Breast epithelium (tissue), 3 donors: ENCODE results near the gene TANGO6.

Experiments
- POLR2A ChIP-seq: fragments of 450-650 bp; IDR thresholded peaks from one replicate; pipeline ENCODE4 v1.6.1; 2016; ENCODE audit warnings: antibody characterized with exemption, mild to moderate bottlenecking, moderate library complexity
- POLR2AphosphoS5 ChIP-seq, 3 donors: sonication (generic); formaldehyde crosslinking; IDR thresholded peaks; one replicate each; pipeline ENCODE4 v1.6.1; 2017; ENCODE audit warnings: antibody characterized with exemption in 3 of 3
- TF ChIP-seq, protein P1 (sequence below), 3 donors: fragments of 450-650 bp; IDR thresholded peaks; one replicate each; pipeline ENCODE4 v1.5.1; 2016 to 2017; ENCODE audit warnings: antibody characterized with exemption in 3 of 3, mild to moderate bottlenecking in 3 of 3, moderate library complexity in 3 of 3

DNA sequence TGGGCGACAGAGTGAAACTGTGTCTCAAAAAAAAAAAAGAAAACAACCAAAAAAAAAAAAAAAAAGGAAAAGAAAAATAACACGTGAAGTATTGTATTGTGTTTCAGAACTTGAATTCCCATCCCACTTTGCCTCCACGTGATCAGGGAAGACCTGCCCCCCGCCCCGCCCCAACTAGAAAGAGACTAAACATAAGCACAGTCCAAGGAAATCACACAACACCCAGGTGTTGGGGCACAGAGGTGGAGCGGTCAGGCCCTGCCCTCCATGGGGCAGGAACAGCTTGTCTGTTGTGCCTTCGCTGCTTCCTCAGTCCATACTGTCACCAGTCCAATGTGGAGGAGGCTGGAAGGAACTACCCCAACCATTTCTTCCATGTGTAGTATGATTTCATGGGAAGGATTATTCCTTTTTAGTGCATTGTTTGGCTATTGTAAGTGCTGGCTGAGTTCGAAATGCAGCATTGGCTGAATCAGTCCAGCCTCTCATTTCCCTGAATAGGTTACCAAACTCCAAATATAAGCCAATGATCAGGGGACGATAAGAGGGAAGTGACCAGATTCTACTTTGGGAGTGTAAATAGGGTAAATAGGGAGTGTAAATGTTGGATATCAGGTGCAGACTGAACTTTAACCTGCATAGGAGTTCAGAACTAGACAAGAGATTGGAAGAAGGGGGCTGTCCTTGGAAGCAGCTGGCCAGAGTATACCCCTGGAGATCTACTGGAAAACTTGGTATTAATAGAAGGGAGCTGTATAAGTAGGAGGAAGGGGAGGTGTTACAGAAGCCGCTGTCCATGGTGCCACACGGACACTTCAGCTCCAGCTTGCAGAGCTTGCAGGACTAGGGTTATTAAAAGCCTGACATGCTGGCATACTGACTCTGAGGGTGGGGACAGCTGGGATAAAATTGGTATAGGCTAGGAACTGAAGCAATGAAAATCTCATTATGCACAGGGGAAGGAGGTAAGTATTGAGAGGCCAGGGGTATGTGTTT lies 50.7 kb downstream of the TANGO6 start:
- TF ChIP-seq, protein P1, sequence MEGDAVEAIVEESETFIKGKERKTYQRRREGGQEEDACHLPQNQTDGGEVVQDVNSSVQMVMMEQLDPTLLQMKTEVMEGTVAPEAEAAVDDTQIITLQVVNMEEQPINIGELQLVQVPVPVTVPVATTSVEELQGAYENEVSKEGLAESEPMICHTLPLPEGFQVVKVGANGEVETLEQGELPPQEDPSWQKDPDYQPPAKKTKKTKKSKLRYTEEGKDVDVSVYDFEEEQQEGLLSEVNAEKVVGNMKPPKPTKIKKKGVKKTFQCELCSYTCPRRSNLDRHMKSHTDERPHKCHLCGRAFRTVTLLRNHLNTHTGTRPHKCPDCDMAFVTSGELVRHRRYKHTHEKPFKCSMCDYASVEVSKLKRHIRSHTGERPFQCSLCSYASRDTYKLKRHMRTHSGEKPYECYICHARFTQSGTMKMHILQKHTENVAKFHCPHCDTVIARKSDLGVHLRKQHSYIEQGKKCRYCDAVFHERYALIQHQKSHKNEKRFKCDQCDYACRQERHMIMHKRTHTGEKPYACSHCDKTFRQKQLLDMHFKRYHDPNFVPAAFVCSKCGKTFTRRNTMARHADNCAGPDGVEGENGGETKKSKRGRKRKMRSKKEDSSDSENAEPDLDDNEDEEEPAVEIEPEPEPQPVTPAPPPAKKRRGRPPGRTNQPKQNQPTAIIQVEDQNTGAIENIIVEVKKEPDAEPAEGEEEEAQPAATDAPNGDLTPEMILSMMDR (IDR thresholded peaks at IDR 0.05): no peak
- TF ChIP-seq POLR2A (no peak), POLR2AphosphoS5 (IDR thresholded peaks at IDR 0.05) (no peak)
